ENCODE data around the gene CLIP4.

CLIP4 gene

DNA sequence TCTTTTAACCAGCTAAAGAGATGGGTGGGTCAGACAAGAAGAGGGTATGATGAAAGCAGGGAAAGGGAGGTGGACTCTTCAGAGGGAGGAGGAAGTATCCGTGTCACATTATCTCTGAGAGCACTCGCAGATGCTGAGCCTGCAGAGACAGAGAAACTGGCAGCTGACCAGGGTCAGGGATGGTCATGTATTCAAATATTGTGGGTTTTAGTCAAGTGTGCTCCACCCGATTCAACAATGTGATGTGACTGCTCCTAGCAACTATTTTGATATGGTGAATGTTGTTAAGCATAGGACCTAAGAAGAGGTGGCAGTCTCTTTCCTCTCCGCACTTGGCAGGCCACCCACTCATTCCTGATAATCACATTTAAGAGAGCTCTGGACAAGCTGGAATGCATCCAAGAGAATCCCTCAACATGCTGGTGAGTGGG lies 1.3 kb upstream of the CLIP4 start:
- ATAC-seq = no peak
- TF ChIP-seq RARB (CRISPR knock-in tag; IDR thresholded peaks at IDR 0.05) (no peak), CSDC2 (CRISPR knock-in tag; IDR thresholded peaks at IDR 0.05) (no peak), ZNF8 (CRISPR knock-in tag; IDR thresholded peaks at IDR 0.05) (no peak), SNAI2 (CRISPR knock-in tag; IDR thresholded peaks at IDR 0.05) (0 out of 2 replicates have a peak, but pooled peaks have one; percentile 5), TCF4 (CRISPR knock-in tag; IDR thresholded peaks at IDR 0.05; ENCODE audit: borderline replicate concordance) (peak; percentile 76; the same call in 1 of the 2 replicates), ZFP3 (CRISPR knock-in tag; IDR thresholded peaks at IDR 0.05) (peak; percentile 54; the same call in 1 of the 2 replicates), ZNF565 (CRISPR knock-in tag; conservative IDR thresholded peaks at IDR 0.05; ENCODE audit: low read depth) (no peak), ZC3H10 (CRISPR knock-in tag; IDR thresholded peaks at IDR 0.05) (no peak), OSR1 (CRISPR knock-in tag; IDR thresholded peaks at IDR 0.05) (no peak), ISL1 (CRISPR knock-in tag; IDR thresholded peaks at IDR 0.05) (no peak), ESRRG (CRISPR knock-in tag; IDR thresholded peaks at IDR 0.05) (no peak), GLIS3 (CRISPR knock-in tag; IDR thresholded peaks at IDR 0.05) (no peak), ZFP30 (CRISPR knock-in tag; IDR thresholded peaks at IDR 0.05) (no peak), ARNTL (CRISPR knock-in tag; IDR thresholded peaks at IDR 0.05; ENCODE audit: borderline replicate concordance, low read depth) (no peak), BACH2 (CRISPR knock-in tag; IDR thresholded peaks at IDR 0.05; ENCODE audit: borderline replicate concordance) (no peak), ZNF70 (CRISPR knock-in tag; IDR thresholded peaks at IDR 0.05) (peak; percentile 75), POU6F1 (CRISPR knock-in tag; IDR thresholded peaks at IDR 0.05; ENCODE audit: borderline replicate concordance, low read depth) (no peak), TOX (CRISPR knock-in tag; IDR thresholded peaks at IDR 0.05; ENCODE audit: borderline replicate concordance) (no peak), PPARA (CRISPR knock-in tag; IDR thresholded peaks at IDR 0.05; ENCODE audit: borderline replicate concordance) (no peak)
- TF ChIP-seq, protein P1, sequence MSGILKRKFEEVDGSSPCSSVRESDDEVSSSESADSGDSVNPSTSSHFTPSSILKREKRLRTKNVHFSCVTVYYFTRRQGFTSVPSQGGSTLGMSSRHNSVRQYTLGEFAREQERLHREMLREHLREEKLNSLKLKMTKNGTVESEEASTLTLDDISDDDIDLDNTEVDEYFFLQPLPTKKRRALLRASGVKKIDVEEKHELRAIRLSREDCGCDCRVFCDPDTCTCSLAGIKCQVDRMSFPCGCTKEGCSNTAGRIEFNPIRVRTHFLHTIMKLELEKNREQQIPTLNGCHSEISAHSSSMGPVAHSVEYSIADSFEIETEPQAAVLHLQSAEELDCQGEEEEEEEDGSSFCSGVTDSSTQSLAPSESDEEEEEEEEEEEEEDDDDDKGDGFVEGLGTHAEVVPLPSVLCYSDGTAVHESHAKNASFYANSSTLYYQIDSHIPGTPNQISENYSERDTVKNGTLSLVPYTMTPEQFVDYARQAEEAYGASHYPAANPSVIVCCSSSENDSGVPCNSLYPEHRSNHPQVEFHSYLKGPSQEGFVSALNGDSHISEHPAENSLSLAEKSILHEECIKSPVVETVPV (CRISPR knock-in tag; IDR thresholded peaks at IDR 0.05) = no peak
- TF ChIP-seq, protein P2, sequence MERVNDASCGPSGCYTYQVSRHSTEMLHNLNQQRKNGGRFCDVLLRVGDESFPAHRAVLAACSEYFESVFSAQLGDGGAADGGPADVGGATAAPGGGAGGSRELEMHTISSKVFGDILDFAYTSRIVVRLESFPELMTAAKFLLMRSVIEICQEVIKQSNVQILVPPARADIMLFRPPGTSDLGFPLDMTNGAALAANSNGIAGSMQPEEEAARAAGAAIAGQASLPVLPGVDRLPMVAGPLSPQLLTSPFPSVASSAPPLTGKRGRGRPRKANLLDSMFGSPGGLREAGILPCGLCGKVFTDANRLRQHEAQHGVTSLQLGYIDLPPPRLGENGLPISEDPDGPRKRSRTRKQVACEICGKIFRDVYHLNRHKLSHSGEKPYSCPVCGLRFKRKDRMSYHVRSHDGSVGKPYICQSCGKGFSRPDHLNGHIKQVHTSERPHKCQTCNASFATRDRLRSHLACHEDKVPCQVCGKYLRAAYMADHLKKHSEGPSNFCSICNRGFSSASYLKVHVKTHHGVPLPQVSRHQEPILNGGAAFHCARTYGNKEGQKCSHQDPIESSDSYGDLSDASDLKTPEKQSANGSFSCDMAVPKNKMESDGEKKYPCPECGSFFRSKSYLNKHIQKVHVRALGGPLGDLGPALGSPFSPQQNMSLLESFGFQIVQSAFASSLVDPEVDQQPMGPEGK (CRISPR knock-in tag; IDR thresholded peaks at IDR 0.05; ENCODE audit: borderline replicate concordance) = no peak
- TF ChIP-seq, protein P3, sequence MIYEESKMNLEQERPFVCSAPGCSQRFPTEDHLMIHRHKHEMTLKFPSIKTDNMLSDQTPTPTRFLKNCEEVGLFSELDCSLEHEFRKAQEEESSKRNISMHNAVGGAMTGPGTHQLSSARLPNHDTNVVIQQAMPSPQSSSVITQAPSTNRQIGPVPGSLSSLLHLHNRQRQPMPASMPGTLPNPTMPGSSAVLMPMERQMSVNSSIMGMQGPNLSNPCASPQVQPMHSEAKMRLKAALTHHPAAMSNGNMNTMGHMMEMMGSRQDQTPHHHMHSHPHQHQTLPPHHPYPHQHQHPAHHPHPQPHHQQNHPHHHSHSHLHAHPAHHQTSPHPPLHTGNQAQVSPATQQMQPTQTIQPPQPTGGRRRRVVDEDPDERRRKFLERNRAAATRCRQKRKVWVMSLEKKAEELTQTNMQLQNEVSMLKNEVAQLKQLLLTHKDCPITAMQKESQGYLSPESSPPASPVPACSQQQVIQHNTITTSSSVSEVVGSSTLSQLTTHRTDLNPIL (CRISPR knock-in tag; IDR thresholded peaks at IDR 0.05; ENCODE audit: low read depth) = no peak
- TF ChIP-seq, protein P4, sequence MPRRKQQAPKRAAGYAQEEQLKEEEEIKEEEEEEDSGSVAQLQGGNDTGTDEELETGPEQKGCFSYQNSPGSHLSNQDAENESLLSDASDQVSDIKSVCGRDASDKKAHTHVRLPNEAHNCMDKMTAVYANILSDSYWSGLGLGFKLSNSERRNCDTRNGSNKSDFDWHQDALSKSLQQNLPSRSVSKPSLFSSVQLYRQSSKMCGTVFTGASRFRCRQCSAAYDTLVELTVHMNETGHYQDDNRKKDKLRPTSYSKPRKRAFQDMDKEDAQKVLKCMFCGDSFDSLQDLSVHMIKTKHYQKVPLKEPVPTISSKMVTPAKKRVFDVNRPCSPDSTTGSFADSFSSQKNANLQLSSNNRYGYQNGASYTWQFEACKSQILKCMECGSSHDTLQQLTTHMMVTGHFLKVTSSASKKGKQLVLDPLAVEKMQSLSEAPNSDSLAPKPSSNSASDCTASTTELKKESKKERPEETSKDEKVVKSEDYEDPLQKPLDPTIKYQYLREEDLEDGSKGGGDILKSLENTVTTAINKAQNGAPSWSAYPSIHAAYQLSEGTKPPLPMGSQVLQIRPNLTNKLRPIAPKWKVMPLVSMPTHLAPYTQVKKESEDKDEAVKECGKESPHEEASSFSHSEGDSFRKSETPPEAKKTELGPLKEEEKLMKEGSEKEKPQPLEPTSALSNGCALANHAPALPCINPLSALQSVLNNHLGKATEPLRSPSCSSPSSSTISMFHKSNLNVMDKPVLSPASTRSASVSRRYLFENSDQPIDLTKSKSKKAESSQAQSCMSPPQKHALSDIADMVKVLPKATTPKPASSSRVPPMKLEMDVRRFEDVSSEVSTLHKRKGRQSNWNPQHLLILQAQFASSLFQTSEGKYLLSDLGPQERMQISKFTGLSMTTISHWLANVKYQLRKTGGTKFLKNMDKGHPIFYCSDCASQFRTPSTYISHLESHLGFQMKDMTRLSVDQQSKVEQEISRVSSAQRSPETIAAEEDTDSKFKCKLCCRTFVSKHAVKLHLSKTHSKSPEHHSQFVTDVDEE (CRISPR knock-in tag; IDR thresholded peaks at IDR 0.05) = peak; percentile 78

- no peak for TF ChIP-seq GLIS3 (CRISPR knock-in tag; IDR thresholded peaks at IDR 0.05)
- no peak for TF ChIP-seq TOX (CRISPR knock-in tag; IDR thresholded peaks at IDR 0.05; ENCODE audit: borderline replicate concordance)
- no peak for TF ChIP-seq ZFP3 (CRISPR knock-in tag; IDR thresholded peaks at IDR 0.05)
- no peak for TF ChIP-seq PPARA (CRISPR knock-in tag; IDR thresholded peaks at IDR 0.05; ENCODE audit: borderline replicate concordance)
- TF ChIP-seq, protein P2 (CRISPR knock-in tag; IDR thresholded peaks at IDR 0.05; ENCODE audit: borderline replicate concordance) = no peak
- TF ChIP-seq SNAI2 (CRISPR knock-in tag; IDR thresholded peaks at IDR 0.05) = no peak
- TF ChIP-seq POU6F1 (CRISPR knock-in tag; IDR thresholded peaks at IDR 0.05; ENCODE audit: borderline replicate concordance, low read depth) = no peak
- no peak for TF ChIP-seq CSDC2 (CRISPR knock-in tag; IDR thresholded peaks at IDR 0.05)
- ATAC-seq = no peak; the same call in 2 of the 3 replicates
Measured at GRCh38 chr2:29114586-29114945, 649 bp upstream of the CLIP4 start.

All from SK-N-SH treated with all-trans-retinoic acid at 6 μM for 48 hours (cell line).